HG03460 (cell line): ENCODE measurements around the gene OSBPL1A.
"Not testable (repeated sequence)": the region's sequence is repeated elsewhere in the genome, so short reads cannot be mapped to it uniquely, and the experiment has no call there.

Experiments
- ATAC-seq: cut with Tn5 transposase; IDR thresholded peaks from one replicate; pipeline ENCODE4 v1.9.1; 2021; ENCODE audit not compliant: unreplicated experiment

The OSBPL1A gene

GRCh38 chr18:24189664-24190346 lies 207.8 kb downstream of the OSBPL1A start:
- no peak for ATAC-seq

GRCh38 chr18:24189007-24189528 lies 208.6 kb downstream of the OSBPL1A start:
- ATAC-seq, result peak; percentile 72

- ATAC-seq, result no peak
These were observed 209.5 kb downstream of the OSBPL1A start for GRCh38 chr18:24188120-24188519.

- no peak for ATAC-seq
These were observed 209.9 kb downstream of the OSBPL1A start for GRCh38 chr18:24187689-24188088.

- no peak for ATAC-seq
These were observed 210.6 kb downstream of the OSBPL1A start for GRCh38 chr18:24187049-24187448.

GRCh38 chr18:24185805-24186204 lies 211.8 kb downstream of the OSBPL1A start:
- ATAC-seq, result no peak

GRCh38 chr18:24181806-24182205 lies 215.8 kb downstream of the OSBPL1A start:
- ATAC-seq, result no peak

- ATAC-seq, result no peak
These were observed 217.6 kb downstream of the OSBPL1A start for GRCh38 chr18:24180048-24180447.

- ATAC-seq, result no peak
These were observed 220.0 kb downstream of the OSBPL1A start for GRCh38 chr18:24177499-24178133.

GRCh38 chr18:24176727-24177416 lies 220.8 kb downstream of the OSBPL1A start:
- ATAC-seq, result peak; percentile 75

- ATAC-seq, result no peak
These were observed 223.6 kb downstream of the OSBPL1A start for GRCh38 chr18:24173997-24174396.

GRCh38 chr18:24170360-24170759 lies 227.3 kb downstream of the OSBPL1A start:
- ATAC-seq, result no peak

GRCh38 chr18:24168496-24168895 lies 229.1 kb downstream of the OSBPL1A start:
- ATAC-seq, result no peak

GRCh38 chr18:24161304-24161703 lies 236.3 kb downstream of the OSBPL1A start:
- ATAC-seq, result no peak

GRCh38 chr18:24160086-24160485 lies 237.5 kb downstream of the OSBPL1A start:
- ATAC-seq, result no peak

- no peak for ATAC-seq
These were observed 239.8 kb downstream of the OSBPL1A start for GRCh38 chr18:24157855-24158254.

GRCh38 chr18:24153397-24153796 lies 244.2 kb downstream of the OSBPL1A start:
- no peak for ATAC-seq

- not testable (repeated sequence) for ATAC-seq
These were observed 248.0 kb downstream of the OSBPL1A start for GRCh38 chr18:24149591-24149990.

GRCh38 chr18:24142376-24142775 lies 255.2 kb downstream of the OSBPL1A start:
- ATAC-seq, result no peak

GRCh38 chr18:24140697-24141096 lies 256.9 kb downstream of the OSBPL1A start:
- ATAC-seq, result no peak

GRCh38 chr18:24138789-24139616 lies 258.6 kb downstream of the OSBPL1A start, which contains the start of gene CABYR:
Gene CABYR, plus strand, starts transcription at chr18:24139062. Its CDS starts 4,053 bp downstream, at chr18:24143115.
- peak; percentile 80 for ATAC-seq
